Epidermal melanocyte (primary cell): ENCODE measurements around the gene STPG4.
A peak's percentile ranks its signal among the peaks of the same experiment; 100 is the strongest.
"Not testable (repeated sequence)": the region's sequence is repeated elsewhere in the genome, so short reads cannot be mapped to it uniquely, and the experiment has no call there.

Experiments
- DNase-seq: peaks from one replicate; pipeline ENCODE4 v3.0.0; 2011; ENCODE audit warnings: low spot score; ENCODE audit not compliant: insufficient read length

Gene STPG4, protein sequence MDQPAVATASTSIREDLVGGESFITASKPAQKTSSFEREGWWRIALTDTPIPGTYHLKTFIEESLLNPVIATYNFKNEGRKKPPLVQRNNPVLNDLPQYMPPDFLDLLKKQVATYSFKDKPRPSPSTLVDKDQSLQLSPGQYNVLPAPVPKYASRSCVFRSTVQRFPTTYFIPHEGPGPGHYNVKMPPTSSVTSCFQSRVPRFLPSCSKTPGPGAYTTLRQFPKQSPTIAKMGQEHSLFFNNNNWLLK

DNA sequence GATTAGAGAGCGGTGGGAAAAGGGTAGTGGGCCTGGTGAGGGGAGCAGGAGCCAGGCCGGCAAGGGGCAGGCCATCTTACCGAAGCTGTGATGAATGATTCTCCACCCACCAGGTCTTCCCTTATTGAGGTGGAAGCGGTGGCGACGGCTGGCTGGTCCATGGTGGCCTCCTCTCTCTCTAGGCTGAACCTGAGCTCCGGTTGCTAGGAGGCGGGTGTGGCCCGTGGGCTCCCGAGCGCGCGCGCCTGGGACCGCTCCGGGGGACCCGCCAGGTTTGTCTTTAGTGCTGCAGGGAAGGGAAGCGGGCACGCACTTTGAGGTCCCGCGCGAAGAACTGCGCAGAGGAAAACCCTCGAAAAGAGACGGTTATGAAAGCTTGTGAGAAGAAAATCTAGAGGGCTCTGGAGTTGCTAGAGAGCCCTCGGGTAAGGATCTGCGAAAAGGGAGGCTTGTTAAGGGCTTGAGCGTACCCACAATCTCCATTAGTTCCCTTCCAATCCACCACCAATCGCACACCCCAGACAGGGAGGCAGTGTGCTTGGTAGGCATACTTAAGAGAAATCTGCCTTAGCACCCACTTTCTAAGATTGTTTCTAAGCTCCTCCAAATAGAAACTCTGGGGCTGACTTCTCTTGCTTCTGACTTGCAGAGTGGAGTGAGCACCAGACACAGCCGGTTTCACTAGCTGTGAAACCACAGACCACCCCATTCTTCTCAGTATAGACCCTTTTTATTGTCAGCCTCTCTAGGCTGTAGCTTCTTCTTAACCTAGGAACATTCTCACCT is at the start of gene STPG4:
TSS of gene STPG4 (minus strand) at position 218 of the 786 bp plus-strand sequence. CDS start at position 161, 57 bp downstream.
- DNase-seq, result no peak

- DNase-seq, result no peak
Measured at GRCh38 chr2:47204691-47205090, 49.6 kb upstream of the STPG4 start.

- DNase-seq, result no peak
Measured at GRCh38 chr2:47203995-47204394, 48.9 kb upstream of the STPG4 start.

GRCh38 chr2:47201224-47201623 is 46.1 kb upstream of the STPG4 start:
- DNase-seq, result no peak

DNA sequence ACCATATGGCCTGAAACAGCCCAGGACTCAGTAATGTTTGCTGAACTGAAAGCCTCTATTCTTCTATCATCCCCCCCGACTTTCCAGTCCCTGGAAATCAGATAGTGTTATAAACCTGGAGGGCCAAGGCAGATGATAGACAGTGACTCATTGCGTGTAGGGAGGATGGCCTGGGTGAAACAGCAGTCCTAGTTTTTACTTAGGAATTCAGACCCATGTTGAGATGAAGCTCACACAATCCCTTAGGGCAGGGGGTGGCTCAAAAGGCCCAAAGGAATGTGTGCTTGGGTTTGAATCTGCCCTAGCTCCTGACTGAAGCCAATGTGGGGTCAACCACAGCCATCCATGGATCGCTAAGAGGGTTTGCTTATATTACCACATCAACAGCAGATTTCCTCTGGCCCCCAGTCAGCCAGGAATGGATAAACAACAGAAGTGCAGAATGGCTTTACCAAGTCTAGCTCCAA is 43.9 kb upstream of the STPG4 start:
- peak; percentile 59 for DNase-seq

DNA sequence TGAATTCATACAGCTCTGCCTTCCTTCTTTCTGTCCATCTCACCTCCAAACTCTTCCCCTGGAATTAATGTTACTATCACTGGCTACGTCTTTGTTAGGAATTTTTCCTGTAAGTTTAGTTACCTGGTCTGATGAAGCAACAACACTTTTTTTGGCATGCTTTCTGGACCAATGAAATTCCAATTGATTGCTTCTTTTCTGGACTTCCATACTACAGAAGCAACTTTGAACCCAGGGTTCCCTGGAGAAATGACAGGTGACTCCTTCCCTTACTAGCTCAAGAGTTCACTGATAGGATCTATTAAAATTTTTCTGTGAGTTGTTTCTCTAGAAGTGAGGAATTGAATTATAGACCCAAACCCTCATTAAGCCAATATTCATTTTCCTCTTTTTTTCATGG is 41.4 kb upstream of the STPG4 start:
- DNase-seq, result no peak

GRCh38 chr2:47196046-47196445 is 40.9 kb upstream of the STPG4 start:
- DNase-seq, result no peak

DNA sequence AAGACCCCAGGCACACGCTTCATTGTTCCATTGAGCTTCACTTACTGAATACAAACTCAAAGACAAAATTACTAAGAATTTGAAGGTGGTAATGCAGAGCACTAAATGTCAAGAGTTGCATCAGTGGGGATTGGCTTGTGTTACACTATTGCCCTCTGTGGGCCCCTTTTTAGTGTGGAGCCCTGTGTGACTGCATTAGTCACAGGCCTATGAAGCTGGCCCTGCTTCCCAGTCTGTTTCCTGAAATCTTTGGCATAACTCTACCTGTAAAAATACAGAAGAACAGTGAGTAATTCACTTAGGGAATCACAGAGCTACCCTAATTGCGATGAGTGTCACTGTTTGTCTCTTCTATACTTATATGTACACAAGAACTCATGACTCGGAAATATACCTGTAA is 40.0 kb upstream of the STPG4 start:
- DNase-seq, result no peak

DNA sequence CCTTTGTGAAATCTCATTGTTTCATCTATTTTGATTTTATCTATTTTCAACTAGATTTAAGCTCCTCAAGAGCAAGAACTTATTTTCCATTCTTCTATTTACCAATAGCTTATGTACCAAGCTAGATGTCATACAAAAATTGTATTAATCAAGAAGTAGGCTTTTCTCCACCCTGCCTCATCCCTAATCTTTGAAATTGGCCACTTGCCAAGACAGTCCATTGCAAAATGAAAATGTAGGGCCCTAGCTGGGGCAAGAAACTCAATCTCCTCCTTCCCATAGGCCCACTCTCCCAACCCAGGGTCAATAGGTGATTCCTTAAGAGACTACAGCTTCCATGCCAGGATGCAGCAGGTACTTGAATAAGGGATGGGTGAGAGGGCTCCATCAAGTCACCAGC is 39.3 kb upstream of the STPG4 start:
- no peak for DNase-seq

- DNase-seq, result no peak
Measured at GRCh38 chr2:47193607-47194006, 38.5 kb upstream of the STPG4 start.

DNA sequence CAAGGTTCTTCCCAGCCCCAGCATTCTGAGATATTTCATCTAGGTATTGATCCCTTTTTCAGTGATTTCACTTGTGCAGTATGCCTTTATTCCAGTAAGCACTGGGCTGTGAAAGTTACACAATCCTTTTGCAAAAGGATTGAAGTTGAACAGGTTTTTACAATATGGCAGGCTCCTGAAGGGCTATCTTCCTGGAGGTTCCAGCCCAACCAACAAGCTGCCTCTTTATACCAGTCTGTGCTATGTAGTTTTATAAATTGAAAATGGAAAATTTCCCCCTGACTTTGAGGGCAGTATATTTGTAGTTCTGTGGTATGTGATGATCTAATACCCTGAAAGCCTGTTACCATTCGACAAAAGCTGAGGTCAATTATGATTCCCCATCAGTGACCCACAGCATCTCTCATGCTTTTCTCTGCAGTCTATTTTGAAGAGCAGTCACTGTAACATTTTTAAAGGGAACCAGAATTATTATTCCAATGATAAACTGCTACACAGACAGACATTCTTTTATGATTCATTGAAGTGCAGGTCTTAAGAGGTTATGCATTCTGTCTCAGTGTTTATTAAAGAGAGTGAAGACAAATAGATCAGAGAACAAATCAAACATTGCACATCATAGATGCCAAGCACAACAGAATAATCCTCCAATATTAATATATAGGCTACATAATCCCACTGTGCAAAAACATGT is 35.2 kb upstream of the STPG4 start:
- no peak for DNase-seq

DNA sequence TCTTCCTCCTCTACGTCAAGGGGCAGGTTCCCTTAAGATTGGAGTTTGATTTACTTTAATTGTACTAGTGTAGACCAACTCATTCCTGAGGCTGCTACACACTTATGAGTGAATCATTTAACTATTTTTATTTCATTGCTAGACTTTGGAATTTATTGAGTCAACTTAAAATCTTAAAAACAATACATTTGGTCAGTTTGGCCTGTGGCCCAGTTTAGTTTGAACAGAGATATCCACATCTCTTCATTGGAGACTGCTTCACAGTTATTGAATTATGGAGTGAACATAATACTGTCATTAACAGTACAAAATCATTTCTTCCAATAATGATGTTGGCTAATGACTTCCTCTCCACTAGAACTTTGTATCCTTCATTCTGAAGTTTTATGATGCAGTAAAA is 34.5 kb upstream of the STPG4 start:
- no peak for DNase-seq

GRCh38 chr2:47187069-47187468 is 32.0 kb upstream of the STPG4 start:
- no peak for DNase-seq

GRCh38 chr2:47186351-47186750 is 31.2 kb upstream of the STPG4 start:
- no peak for DNase-seq

GRCh38 chr2:47185098-47185497 is 30.0 kb upstream of the STPG4 start:
- DNase-seq, result not testable (repeated sequence)

DNA sequence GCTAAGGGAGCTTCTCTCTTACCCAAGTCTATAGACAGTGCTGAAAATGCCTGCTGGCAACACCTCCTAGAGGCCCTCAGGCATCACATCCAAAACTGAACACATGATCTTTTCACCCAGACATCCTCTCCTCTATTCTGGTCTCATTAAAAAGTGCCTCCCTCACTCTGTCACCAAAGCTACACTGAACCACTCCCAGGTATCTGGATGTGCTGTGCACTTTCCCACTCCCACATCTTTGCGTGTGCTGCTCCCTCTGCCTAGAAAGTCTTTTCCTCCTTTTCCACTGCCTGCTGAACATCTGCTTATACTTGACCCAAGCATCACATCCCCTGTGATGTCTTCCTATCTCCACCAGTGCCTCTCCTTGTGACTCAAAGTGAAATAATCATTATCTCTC is 26.1 kb upstream of the STPG4 start:
- DNase-seq, result no peak

GRCh38 chr2:47180531-47180930 is 25.4 kb upstream of the STPG4 start:
- DNase-seq, result no peak

DNA sequence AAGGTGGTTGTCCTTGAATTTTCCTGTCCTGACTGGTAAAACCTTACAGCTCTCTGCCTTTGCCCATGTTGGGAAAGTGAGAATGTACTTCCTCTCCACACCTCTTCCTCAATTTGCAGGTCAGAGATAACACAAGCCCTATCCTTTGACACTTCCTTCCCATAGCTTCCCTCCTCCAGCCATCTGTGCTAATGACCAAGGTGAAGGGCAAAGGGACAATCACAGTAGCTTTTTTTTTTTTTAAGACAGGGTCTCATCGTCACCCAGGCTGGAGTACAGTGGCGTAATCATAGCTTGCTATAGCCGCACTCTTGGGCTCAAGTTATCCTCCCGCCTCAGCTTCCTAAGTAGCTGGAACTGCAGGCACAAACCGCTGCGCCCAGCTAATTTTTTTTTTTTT is 24.3 kb upstream of the STPG4 start:
- no peak for DNase-seq

- no peak for DNase-seq
Measured at GRCh38 chr2:47178341-47178740, 23.2 kb upstream of the STPG4 start.

DNA sequence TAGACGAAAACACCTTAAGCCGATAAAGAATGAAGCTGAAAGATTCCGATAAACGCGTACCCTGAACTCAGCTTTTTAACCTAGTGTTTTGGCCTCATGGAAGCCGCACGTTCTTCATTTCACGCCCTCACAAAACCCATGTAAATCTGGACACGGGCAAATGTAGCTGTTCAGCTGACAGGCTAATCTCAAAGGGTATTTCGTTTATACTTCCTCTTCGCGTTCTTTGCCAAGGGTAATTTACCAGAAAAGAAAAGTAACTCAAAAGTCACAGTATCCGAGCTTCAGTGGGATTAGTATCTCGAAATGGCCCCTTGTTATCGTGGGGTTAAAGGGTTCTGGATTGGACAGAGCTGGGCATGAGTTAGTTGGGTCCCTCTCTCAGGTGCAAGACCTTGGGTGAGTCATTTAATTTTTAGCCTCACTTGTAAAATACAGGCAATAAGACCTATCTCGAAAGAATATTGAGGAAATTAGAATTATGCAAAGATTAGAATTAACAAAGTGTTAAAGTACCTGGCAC is 22.0 kb upstream of the STPG4 start:
- DNase-seq, result no peak

- DNase-seq, result no peak
Measured at GRCh38 chr2:47174733-47175361, 19.7 kb upstream of the STPG4 start.
